Activated T-helper 1 cell treated with anti-CD3 and anti-CD28 coated beads, Interleukin-12 subunit alpha, Interleukin-12 subunit beta, Interleukin-2, Interleukin-4 antibody, amounts not matched to agents 30 ng/mL and 10 ng/mL and 1 ng/mL, durations not matched to agents 14 hours and 24 hours and 36 hours (primary cell): Measurements from ENCODE around the gene LIMS2. TPM values are rescaled to one million over a fixed set of nuclear protein-coding genes. Genes with fewer than 3 reads are reported as not detected.
A peak's percentile ranks its signal among the peaks of the same experiment; 100 is the strongest.

Experiments
- DNase-seq: peaks from one replicate; pipeline ENCODE4 v3.0.0; 2021; ENCODE audit warnings: low spot score
- H3K27ac Mint-ChIP-seq: one replicate; pipeline ENCODE4 v1.8.0; 2021; ENCODE audit warnings: mild to moderate bottlenecking, mixed read lengths
- H3K27me3 Mint-ChIP-seq: one replicate; pipeline ENCODE4 v1.8.0; 2022; ENCODE audit warnings: mild to moderate bottlenecking, moderate library complexity, mixed read lengths; ENCODE audit not compliant: insufficient read depth
- H3K36me3 Mint-ChIP-seq: one replicate; pipeline ENCODE4 v1.8.0; 2021; ENCODE audit warnings: low read depth, mixed read lengths
- H3K4me1 Mint-ChIP-seq: one replicate; pipeline ENCODE4 v1.8.0; 2021; ENCODE audit warnings: low read depth, mixed read lengths
- H3K4me3 Mint-ChIP-seq: one replicate; pipeline ENCODE4 v1.8.0; 2021; ENCODE audit warnings: mild to moderate bottlenecking, moderate library complexity, mixed read lengths
- H3K9me3 Mint-ChIP-seq: one replicate; pipeline ENCODE4 v1.8.0; 2021; ENCODE audit warnings: mixed read lengths
- intact Hi-C: fragments of 100-400 bp; cut with micrococcal nuclease; formaldehyde crosslinking; loops from one replicate; pipeline ENCODE4 v1.15.1; 2024
- total RNA-seq: library from RNA; stranded (reverse); gene quantifications from 2 replicates; pipeline ENCODE4 v1.2.3, GENCODE V29; 2022

Gene LIMS2
- total RNA-seq, 1 donor from 2014 or later: 5.1 TPM

GRCh38 chr2:127655209-127656073 lies 19.9 kb downstream of the LIMS2 start:
- Mint-ChIP-seq H3K4me3 (no peak overlapping the region), H3K27ac (no peak overlapping the region), H3K27me3 (peaks cover 2% of the 10 kb centered on the region), H3K36me3 (no peaks in the 10 kb centered on the region), H3K4me1 (no peaks in the 10 kb centered on the region), H3K9me3 (no peaks in the 10 kb centered on the region)
- no peak for DNase-seq
- intact Hi-C loops: no loop called here

GRCh38 chr2:127654838-127655175 lies 20.5 kb downstream of the LIMS2 start:
- Mint-ChIP-seq H3K4me1 (peaks cover under 1% of the 10 kb centered on the region), H3K27ac (no peak overlapping the region), H3K36me3 (no peaks in the 10 kb centered on the region), H3K9me3 (no peaks in the 10 kb centered on the region), H3K27me3 (peaks cover 2% of the 10 kb centered on the region), H3K4me3 (no peak overlapping the region)
- no peak for DNase-seq
- intact Hi-C loops: no loop called here

- Mint-ChIP-seq H3K27ac (no peak overlapping the region), H3K4me3 (no peak overlapping the region), H3K4me1 (peaks cover 5% of the 10 kb centered on the region), H3K36me3 (no peaks in the 10 kb centered on the region), H3K27me3 (peaks cover 2% of the 10 kb centered on the region), H3K9me3 (no peaks in the 10 kb centered on the region)
- intact Hi-C loops: no loop called here
- no peak for DNase-seq
Measured at GRCh38 chr2:127654084-127654837, 21.1 kb downstream of the LIMS2 start.

GRCh38 chr2:127653421-127654083 lies 21.8 kb downstream of the LIMS2 start:
- Mint-ChIP-seq H3K27me3 (peaks cover 2% of the 10 kb centered on the region), H3K9me3 (no peaks in the 10 kb centered on the region), H3K27ac (no peak overlapping the region), H3K36me3 (no peaks in the 10 kb centered on the region), H3K4me1 (peaks cover 5% of the 10 kb centered on the region), H3K4me3 (no peak overlapping the region)
- intact Hi-C loops: no loop called here
- no peak for DNase-seq

- no peaks in the 10 kb centered on the region for H3K9me3 Mint-ChIP-seq
- H3K4me3 Mint-ChIP-seq: no peak overlapping the region
- no peaks in the 10 kb centered on the region for H3K36me3 Mint-ChIP-seq
- intact Hi-C loops: no loop called here
- DNase-seq: no peak
- H3K27me3 Mint-ChIP-seq: peaks cover 2% of the 10 kb centered on the region
- peaks cover 5% of the 10 kb centered on the region for H3K4me1 Mint-ChIP-seq
- H3K27ac Mint-ChIP-seq: no peak overlapping the region
Measured at GRCh38 chr2:127652786-127653357, 22.5 kb downstream of the LIMS2 start.

GRCh38 chr2:127651971-127652550 lies 23.3 kb downstream of the LIMS2 start:
- no peak overlapping the region for H3K27ac Mint-ChIP-seq
- no peak for DNase-seq
- H3K36me3 Mint-ChIP-seq: no peaks in the 10 kb centered on the region
- intact Hi-C loops: no loop called here
- H3K4me3 Mint-ChIP-seq: no peak overlapping the region
- H3K27me3 Mint-ChIP-seq: peaks cover 2% of the 10 kb centered on the region
- no peaks in the 10 kb centered on the region for H3K9me3 Mint-ChIP-seq
- H3K4me1 Mint-ChIP-seq: peaks cover 5% of the 10 kb centered on the region

GRCh38 chr2:127651381-127651809 lies 23.9 kb downstream of the LIMS2 start:
- DNase-seq: no peak
- H3K4me1 Mint-ChIP-seq: peaks cover 5% of the 10 kb centered on the region
- intact Hi-C loops: no loop called here
- H3K9me3 Mint-ChIP-seq: no peaks in the 10 kb centered on the region
- no peak overlapping the region for H3K4me3 Mint-ChIP-seq
- H3K36me3 Mint-ChIP-seq: no peaks in the 10 kb centered on the region
- peaks cover 2% of the 10 kb centered on the region for H3K27me3 Mint-ChIP-seq
- H3K27ac Mint-ChIP-seq: no peak overlapping the region

GRCh38 chr2:127650785-127651380 lies 24.4 kb downstream of the LIMS2 start:
- Mint-ChIP-seq H3K9me3 (no peaks in the 10 kb centered on the region), H3K4me1 (peaks cover 5% of the 10 kb centered on the region), H3K36me3 (no peaks in the 10 kb centered on the region), H3K27ac (no peak overlapping the region), H3K4me3 (no peak overlapping the region), H3K27me3 (peaks cover 2% of the 10 kb centered on the region)
- DNase-seq: no peak
- intact Hi-C loops: no loop called here

- Mint-ChIP-seq H3K36me3 (no peaks in the 10 kb centered on the region), H3K27ac (no peak overlapping the region), H3K27me3 (peaks cover 2% of the 10 kb centered on the region), H3K4me3 (no peak overlapping the region), H3K9me3 (no peaks in the 10 kb centered on the region), H3K4me1 (peaks cover 5% of the 10 kb centered on the region)
- no peak for DNase-seq
- intact Hi-C loops: no loop called here
Measured at GRCh38 chr2:127650041-127650784, 25.1 kb downstream of the LIMS2 start.

- H3K4me1 Mint-ChIP-seq: peaks cover 5% of the 10 kb centered on the region
- intact Hi-C loops: loop anchor here (1.0 to 10.0 kb wide), 6 partner anchors 51 to 452 kb away; partner anchors contain the start of genes IWS1 and SFT2D3
- H3K4me3 Mint-ChIP-seq: no peak overlapping the region
- no peak overlapping the region for H3K27ac Mint-ChIP-seq
- H3K9me3 Mint-ChIP-seq: no peaks in the 10 kb centered on the region
- H3K27me3 Mint-ChIP-seq: peaks cover 2% of the 10 kb centered on the region
- H3K36me3 Mint-ChIP-seq: no peaks in the 10 kb centered on the region
- DNase-seq: peak; percentile 68
Measured at GRCh38 chr2:127649684-127650040, 25.7 kb downstream of the LIMS2 start.

- Mint-ChIP-seq H3K9me3 (no peaks in the 10 kb centered on the region), H3K4me3 (no peak overlapping the region), H3K27me3 (peaks cover 2% of the 10 kb centered on the region), H3K36me3 (no peaks in the 10 kb centered on the region), H3K27ac (no peak overlapping the region), H3K4me1 (peaks cover 5% of the 10 kb centered on the region)
- intact Hi-C loops: loop anchor here (1.0 to 10.0 kb wide), 6 partner anchors 52 to 452 kb away; partner anchors contain the start of genes IWS1 and SFT2D3
- no peak for DNase-seq
Measured at GRCh38 chr2:127649100-127649611, 26.2 kb downstream of the LIMS2 start.
